GM12865 (cell line): ENCODE results near the gene DHCR24.

Experiments used
- DNase-seq: peaks from one replicate; pipeline ENCODE4 v3.0.0; 2010; ENCODE audit warnings: low read depth
- H3K4me3 ChIP-seq: 2 replicates; pipeline ENCODE4 v1.5.1; 2011; ENCODE audit warnings: mild to moderate bottlenecking, low read depth, low read length, control low read depth
- TF ChIP-seq, protein P1 (sequence below): IDR thresholded peaks from 2 replicates; pipeline ENCODE4 v1.5.1; 2011; ENCODE audit warnings: low read length, control low read depth, low read depth, inconsistent platforms; ENCODE audit not compliant: insufficient read depth; ENCODE audit errors: missing control alignments

The DHCR24 gene

DNA sequence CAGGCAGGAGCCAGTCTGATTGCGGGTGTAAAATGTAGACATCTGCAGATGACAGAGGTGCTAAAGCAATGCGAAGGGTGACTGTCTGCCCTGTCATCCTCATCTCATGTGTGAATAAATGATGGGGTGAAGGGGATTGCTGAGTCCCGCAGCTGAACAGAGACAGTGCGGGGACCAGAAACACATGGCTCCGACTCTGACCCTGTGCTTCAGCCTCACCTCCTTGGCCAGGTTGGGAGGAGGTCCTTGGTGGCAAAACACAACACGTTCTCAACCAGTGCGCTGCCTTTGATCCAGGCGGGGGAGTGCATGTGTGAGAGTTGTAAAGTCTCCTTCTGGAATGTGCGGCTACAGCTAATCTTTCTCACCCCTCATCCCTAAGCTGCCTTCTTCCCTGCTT, 53.9 kb downstream of the DHCR24 start:
- DNase-seq = no peak
- TF ChIP-seq, protein P1, sequence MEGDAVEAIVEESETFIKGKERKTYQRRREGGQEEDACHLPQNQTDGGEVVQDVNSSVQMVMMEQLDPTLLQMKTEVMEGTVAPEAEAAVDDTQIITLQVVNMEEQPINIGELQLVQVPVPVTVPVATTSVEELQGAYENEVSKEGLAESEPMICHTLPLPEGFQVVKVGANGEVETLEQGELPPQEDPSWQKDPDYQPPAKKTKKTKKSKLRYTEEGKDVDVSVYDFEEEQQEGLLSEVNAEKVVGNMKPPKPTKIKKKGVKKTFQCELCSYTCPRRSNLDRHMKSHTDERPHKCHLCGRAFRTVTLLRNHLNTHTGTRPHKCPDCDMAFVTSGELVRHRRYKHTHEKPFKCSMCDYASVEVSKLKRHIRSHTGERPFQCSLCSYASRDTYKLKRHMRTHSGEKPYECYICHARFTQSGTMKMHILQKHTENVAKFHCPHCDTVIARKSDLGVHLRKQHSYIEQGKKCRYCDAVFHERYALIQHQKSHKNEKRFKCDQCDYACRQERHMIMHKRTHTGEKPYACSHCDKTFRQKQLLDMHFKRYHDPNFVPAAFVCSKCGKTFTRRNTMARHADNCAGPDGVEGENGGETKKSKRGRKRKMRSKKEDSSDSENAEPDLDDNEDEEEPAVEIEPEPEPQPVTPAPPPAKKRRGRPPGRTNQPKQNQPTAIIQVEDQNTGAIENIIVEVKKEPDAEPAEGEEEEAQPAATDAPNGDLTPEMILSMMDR = no peak
- H3K4me3 ChIP-seq = no peak overlapping the region

DNA sequence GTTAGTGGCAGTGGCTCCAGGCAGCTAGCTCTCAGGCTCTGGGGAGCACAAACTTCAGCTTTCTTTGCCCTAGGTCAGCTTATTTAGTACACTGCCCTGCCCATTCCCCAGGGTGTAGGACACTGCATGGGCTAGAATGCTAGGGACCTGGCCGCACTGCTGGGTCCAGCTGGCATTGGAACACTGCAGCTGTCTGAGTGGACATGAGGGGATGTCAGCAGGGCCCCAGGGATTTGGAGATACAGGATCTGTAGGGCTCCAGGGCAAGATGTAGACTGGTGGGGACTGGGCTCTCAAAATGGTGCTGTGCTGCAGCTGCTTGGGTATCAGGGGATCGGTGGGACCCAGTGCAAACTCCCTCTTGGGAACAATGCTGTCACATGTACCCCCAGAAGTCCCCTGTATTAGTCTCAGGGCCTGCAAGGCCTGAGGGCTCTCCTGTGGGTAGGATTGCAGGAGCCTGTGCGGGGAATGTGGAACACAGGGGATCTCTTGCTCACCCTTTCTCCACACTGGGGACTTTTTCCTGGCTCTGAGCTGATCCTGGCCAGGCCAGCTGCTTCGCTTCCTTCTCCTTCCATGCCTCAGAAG, 60.7 kb downstream of the DHCR24 start:
- no peak overlapping the region for H3K4me3 ChIP-seq
- DNase-seq = no peak
- TF ChIP-seq, protein P1 = no peak

- DNase-seq = no peak
- TF ChIP-seq, protein P1 = no peak
- H3K4me3 ChIP-seq = no peak overlapping the region
Measured at GRCh38 chr1:54825696-54826095, 61.3 kb downstream of the DHCR24 start.

DNA sequence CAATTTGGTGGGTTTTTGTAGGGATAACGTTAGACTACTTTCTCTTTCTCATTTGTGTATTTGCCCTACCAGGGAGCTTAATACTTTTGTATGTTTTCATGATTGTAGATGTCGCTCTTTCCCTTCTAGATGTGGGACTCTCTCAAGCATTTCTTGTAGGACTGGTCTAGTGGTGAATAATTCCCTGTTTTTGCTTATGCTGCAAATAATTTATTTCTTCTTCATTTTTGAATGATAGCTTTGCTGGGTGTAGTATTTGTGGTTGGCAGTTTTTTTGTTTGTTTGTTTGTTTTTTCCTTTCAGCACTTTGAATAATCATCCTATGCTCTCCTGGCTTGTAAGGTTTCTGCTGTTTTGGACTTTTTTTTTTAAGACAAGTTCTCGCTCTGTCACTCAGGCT, 63.3 kb downstream of the DHCR24 start:
- no peak for DNase-seq
- H3K4me3 ChIP-seq = no peak overlapping the region
- TF ChIP-seq, protein P1 = no peak

DNA sequence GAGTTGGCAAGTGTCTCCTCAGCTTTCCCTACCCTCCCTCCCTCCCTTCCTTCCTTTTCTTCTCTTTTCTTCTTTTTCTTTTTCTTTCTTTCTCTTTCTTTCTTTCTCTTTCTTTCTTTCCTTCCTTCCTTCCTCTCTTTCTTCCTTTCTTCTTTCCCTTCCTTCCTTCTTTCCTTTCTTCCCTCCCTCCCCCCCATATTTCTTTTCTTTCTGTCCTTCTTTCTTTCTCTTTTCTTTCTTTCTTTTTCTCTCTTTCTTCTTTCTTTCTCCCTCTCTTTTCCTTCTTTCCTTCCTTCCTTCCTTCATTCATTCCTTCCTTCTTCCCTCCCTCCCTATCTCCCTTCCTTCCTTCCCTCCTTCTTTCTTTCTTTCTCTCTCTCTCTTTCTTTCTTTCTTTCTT, 67.3 kb downstream of the DHCR24 start:
- DNase-seq = no peak
- H3K4me3 ChIP-seq = no peak overlapping the region
- TF ChIP-seq, protein P1 = no peak

- H3K4me3 ChIP-seq = no peak overlapping the region
- no peak for DNase-seq
- TF ChIP-seq, protein P1 = no peak
Measured at GRCh38 chr1:54819195-54819536, 67.8 kb downstream of the DHCR24 start.

DNA sequence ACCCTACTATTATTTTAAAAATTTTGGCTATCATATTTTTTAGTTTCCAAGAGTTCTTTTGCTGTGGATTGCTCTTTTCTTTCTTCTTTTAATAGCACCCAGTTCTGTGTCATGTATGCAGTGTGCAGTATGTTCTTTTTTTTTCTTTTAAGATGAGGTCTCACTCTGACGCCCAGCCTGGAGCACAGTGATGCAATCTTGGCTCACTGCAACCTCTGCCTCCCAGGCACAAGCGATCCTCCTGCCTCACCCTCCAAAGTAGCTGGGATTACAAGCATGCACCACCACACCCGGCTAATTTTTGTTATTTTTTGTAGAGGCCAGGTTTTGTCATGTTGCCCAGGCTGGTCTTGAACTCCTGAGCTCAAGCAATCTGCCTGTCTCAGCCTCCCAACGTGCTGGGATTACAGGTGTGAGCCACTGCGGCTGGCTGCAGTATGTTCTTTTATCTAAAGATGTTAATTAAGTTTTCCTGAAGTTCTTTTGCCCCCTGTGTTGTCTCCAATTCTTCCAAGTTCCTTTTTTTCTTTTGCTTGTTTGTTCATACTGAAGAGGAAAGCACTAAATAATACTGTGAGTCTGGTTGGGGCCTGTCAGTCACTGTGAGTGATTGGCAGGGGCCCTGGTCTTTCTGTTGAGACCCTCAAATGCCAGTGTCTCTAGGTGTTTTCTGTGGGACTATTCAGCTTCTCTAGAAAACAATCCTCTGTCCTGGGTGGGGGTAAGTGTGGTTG, 68.4 kb downstream of the DHCR24 start:
- DNase-seq = no peak
- no peak overlapping the region for H3K4me3 ChIP-seq
- TF ChIP-seq, protein P1 = no peak
